GM12864 (cell line): Measurements from ENCODE around the gene VPS13D.
"Not testable (repeated sequence)": the region's sequence is repeated elsewhere in the genome, so short reads cannot be mapped to it uniquely, and the experiment has no call there.

Experiments
- DNase-seq: peaks from one replicate; pipeline ENCODE4 v3.0.0-alpha.2; 2011; ENCODE audit warnings: low read depth
- H3K4me3 ChIP-seq: 2 replicates; pipeline ENCODE4 v1.5.1; 2011; ENCODE audit warnings: mild to moderate bottlenecking, low read depth, low read length, control low read depth
- TF ChIP-seq, protein P1 (sequence below): IDR thresholded peaks from 2 replicates; pipeline ENCODE4 v1.5.1; 2011; ENCODE audit warnings: low read depth, mild to moderate bottlenecking, moderate library complexity, low read length, control low read depth, inconsistent platforms; ENCODE audit errors: missing control alignments

The VPS13D gene

DNA sequence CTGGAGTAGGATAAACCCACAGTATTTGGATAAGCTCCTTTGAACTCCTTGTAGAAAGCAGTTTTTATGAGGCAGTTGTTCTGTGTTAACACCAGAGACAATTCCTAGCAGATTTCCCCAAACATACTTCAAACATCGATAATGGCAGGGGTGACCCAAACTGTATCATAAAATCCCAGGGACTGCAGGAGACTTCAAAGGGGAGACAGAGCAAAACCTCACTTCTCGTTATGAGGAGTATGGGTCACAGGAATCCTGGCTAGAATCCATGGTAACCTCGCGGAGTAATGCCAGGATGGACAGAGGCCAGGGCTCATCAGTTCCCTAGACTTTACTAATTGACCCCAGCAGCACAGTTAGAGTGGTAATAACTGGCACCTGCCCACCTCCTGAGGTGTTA is 240.2 kb downstream of the VPS13D start:
- H3K4me3 ChIP-seq, result no peak overlapping the region
- TF ChIP-seq, protein P1, sequence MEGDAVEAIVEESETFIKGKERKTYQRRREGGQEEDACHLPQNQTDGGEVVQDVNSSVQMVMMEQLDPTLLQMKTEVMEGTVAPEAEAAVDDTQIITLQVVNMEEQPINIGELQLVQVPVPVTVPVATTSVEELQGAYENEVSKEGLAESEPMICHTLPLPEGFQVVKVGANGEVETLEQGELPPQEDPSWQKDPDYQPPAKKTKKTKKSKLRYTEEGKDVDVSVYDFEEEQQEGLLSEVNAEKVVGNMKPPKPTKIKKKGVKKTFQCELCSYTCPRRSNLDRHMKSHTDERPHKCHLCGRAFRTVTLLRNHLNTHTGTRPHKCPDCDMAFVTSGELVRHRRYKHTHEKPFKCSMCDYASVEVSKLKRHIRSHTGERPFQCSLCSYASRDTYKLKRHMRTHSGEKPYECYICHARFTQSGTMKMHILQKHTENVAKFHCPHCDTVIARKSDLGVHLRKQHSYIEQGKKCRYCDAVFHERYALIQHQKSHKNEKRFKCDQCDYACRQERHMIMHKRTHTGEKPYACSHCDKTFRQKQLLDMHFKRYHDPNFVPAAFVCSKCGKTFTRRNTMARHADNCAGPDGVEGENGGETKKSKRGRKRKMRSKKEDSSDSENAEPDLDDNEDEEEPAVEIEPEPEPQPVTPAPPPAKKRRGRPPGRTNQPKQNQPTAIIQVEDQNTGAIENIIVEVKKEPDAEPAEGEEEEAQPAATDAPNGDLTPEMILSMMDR, result no peak
- no peak for DNase-seq

- not testable (repeated sequence) for H3K4me3 ChIP-seq, DNase-seq
Observed at GRCh38 chr1:12470916-12471315, 241.1 kb downstream of the VPS13D start.

GRCh38 chr1:12472156-12472797 is 242.4 kb downstream of the VPS13D start:
- DNase-seq, result no peak
- TF ChIP-seq, protein P1, result no peak
- H3K4me3 ChIP-seq, result no peak overlapping the region

DNA sequence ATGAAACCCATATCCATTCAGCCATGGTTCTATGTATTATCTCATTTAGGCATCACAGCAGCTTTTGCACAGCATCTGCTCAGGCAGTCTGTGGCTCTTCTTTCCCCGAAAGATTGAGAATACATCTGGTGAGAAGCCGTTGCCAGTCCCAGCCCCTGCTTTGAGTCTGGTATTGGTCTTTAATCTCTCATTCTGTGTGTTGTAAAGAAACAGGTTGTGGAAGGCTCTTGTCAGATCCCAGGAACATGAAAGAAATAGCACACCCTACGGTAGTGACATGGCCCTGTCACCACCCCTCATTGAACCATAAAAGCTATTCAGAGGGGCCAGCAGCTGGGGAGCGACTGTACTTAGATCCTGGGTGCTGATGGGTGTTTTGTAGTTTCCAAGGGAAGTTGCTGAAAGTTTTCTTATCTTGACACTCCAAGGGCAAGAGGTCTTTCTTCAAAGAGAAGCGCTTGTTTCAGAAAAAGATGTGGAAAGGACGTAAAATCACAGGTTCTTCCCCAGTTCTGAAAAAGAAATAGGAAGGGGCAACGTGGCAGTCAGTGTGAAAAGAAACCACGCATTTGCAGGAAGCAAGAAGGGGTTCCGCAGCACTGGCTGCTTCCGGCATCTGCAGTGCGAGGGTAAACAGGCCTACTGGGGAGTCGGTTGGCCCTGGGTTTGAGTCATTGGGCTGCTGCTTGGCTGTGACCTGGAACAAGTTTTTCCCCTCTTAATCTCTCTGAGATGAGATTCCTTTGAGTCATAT is 243.1 kb downstream of the VPS13D start:
- DNase-seq, result no peak
- H3K4me3 ChIP-seq, result no peak overlapping the region
- TF ChIP-seq, protein P1, result no peak

- H3K4me3 ChIP-seq, result no peak overlapping the region
- TF ChIP-seq, protein P1, result no peak
- DNase-seq, result no peak
Observed at GRCh38 chr1:12473596-12474362, 243.9 kb downstream of the VPS13D start.

DNA sequence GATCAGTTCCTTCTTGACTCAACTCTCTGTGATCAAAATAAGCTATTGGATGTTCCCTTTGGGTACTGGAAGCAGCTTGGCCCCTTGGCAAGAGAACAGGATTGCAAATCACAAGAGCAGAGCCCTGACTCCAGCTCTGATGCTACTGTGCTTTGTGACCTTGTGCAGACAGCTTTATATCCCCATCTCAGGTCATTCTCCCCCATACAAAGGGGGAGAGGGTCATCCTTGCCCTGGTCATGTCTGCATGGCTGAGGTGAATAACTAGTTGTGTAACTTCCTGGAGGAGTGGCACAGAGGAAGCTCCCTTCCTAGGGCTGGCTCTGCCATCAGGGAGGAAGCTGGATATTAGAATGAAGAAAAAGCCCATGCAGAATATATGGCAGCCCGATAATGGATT is 245.3 kb downstream of the VPS13D start:
- TF ChIP-seq, protein P1, result no peak
- no peak for DNase-seq
- no peak overlapping the region for H3K4me3 ChIP-seq

DNA sequence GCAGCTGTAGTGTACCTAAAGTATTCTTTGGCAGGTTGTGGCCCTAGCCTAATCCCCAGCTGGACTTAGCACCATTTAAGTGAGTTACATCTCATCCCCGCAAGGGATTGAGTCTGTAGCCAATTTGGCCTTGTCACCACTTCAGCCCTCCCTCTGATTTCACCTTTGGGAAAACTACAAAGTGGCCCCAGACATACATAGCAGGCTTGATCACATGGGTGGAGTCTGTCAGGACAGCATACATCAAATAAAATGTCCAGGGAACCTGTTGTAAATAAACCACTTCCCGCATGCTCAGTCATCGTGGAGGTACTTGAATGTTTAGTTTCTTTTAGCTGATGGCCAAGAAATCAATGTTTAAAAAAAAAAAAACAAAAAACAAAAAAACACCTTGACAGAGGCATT is 245.7 kb downstream of the VPS13D start:
- H3K4me3 ChIP-seq, result no peak overlapping the region
- TF ChIP-seq, protein P1, result no peak
- DNase-seq, result no peak
